PFSK-1 (cell line): ENCODE results near the gene OR6B2.

Experiments used
- FOXP2 ChIP-seq: optimal IDR thresholded peaks from 2 replicates; pipeline ENCODE3; 2011; ENCODE audit warnings: borderline replicate concordance, control low read depth, inconsistent platforms; ENCODE audit not compliant: insufficient read depth; ENCODE audit errors: extremely low read length, extremely low read depth
- POLR2AphosphoS5 ChIP-seq: IDR thresholded peaks from 2 replicates; pipeline ENCODE4 v1.6.1; 2012; ENCODE audit warnings: low read depth, mild to moderate bottlenecking, control low read depth, low read length, moderate library complexity
- SIN3A ChIP-seq: IDR thresholded peaks from 2 replicates; pipeline ENCODE4 v1.6.1; 2012; ENCODE audit warnings: mild to moderate bottlenecking, low read length, moderate library complexity, borderline replicate concordance; ENCODE audit not compliant: insufficient read depth
- TAF1 ChIP-seq: IDR thresholded peaks from 2 replicates; pipeline ENCODE4 v1.6.1; 2012; ENCODE audit warnings: low read length, control low read depth, borderline replicate concordance; ENCODE audit not compliant: insufficient read depth
- TF ChIP-seq, protein P1 (sequence below), 2 experiments: IDR thresholded peaks; 2 replicates each; pipeline versions ENCODE4 v1.6.1 to v1.8.0; 2011 to 2012; ENCODE audit warnings: low read depth in 2 of 2, low read length in 2 of 2, control low read depth in 1 of 2, inconsistent platforms in 1 of 2, mild to moderate bottlenecking in 1 of 2, moderate library complexity in 1 of 2; ENCODE audit not compliant: insufficient read depth in 1 of 2

Gene OR6B2

DNA sequence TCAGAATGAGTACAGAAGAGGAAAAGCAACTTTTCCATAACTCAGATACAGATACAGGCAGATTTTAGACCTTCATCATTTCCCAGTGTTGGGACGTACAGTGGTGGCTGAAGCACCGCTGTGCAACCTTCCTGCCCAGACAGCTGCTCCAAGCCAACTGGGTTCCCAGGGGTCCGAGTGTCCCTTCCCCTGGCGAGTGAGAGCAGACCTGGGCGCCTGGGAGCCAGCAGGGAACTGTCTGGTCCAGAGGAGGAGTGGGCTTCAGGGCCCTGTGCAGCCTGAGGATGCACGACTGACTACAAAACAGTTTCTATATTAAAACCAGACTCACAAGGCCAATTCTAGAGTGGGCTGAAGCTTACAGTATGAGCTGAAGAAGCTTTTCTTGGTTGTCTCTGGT lies 11.1 kb upstream of the OR6B2 start:
- TF ChIP-seq TAF1 (no peak), POLR2AphosphoS5 (no peak), SIN3A (no peak), FOXP2 (no peak)
- TF ChIP-seq, protein P1, sequence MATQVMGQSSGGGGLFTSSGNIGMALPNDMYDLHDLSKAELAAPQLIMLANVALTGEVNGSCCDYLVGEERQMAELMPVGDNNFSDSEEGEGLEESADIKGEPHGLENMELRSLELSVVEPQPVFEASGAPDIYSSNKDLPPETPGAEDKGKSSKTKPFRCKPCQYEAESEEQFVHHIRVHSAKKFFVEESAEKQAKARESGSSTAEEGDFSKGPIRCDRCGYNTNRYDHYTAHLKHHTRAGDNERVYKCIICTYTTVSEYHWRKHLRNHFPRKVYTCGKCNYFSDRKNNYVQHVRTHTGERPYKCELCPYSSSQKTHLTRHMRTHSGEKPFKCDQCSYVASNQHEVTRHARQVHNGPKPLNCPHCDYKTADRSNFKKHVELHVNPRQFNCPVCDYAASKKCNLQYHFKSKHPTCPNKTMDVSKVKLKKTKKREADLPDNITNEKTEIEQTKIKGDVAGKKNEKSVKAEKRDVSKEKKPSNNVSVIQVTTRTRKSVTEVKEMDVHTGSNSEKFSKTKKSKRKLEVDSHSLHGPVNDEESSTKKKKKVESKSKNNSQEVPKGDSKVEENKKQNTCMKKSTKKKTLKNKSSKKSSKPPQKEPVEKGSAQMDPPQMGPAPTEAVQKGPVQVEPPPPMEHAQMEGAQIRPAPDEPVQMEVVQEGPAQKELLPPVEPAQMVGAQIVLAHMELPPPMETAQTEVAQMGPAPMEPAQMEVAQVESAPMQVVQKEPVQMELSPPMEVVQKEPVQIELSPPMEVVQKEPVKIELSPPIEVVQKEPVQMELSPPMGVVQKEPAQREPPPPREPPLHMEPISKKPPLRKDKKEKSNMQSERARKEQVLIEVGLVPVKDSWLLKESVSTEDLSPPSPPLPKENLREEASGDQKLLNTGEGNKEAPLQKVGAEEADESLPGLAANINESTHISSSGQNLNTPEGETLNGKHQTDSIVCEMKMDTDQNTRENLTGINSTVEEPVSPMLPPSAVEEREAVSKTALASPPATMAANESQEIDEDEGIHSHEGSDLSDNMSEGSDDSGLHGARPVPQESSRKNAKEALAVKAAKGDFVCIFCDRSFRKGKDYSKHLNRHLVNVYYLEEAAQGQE (IDR thresholded peaks at IDR 0.05; ENCODE audit: insufficient read depth in 1 of 2, low read depth in 2 of 2, low read length in 2 of 2) = no peak

DNA sequence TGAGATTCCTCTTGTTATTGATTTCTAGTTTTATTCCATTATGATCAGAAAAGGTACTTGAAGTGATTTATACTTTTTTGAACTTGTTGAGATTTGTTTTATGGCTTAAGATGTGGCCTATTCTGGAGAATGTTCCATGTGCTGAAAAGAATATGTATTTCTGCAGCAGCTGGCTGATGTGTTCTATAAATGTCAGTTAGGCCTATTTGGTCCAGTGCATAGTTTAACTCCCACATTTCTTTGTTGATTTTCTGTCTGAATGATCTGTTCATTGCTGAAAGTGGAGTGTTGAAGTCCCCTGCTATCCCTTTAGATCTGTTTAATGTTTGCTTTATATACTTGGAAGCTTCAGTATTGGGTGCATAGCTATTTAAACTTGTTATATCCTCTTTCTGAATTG lies 7.1 kb upstream of the OR6B2 start:
- TF ChIP-seq, protein P1 (IDR thresholded peaks at IDR 0.05; ENCODE audit: insufficient read depth in 1 of 2, low read depth in 2 of 2, low read length in 2 of 2) = no peak
- TF ChIP-seq TAF1 = no peak
- no peak for TF ChIP-seq POLR2AphosphoS5
- TF ChIP-seq FOXP2 = no peak
- TF ChIP-seq SIN3A = no peak

DNA sequence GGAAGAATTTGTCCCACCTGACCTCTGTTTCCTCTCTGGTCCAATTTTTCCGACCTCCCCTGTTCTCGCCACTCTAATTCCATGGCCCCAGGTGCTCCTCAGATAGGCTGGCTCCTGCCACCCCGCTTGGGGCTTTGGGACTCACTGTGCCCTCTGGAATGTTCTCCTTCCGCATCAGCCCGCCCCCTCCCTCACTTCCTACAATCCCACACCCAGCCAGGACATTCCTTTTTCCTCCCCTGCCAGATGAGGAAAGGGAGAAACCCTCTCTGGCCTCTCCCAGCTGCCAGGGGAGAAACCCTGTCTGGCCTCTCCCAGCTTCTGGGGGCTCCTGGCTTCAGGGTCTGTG lies 3.1 kb upstream of the OR6B2 start:
- TF ChIP-seq, protein P1 (IDR thresholded peaks at IDR 0.05; ENCODE audit: insufficient read depth in 1 of 2, low read depth in 2 of 2, low read length in 2 of 2) = no peak
- TF ChIP-seq FOXP2 = no peak
- TF ChIP-seq POLR2AphosphoS5 = no peak
- TF ChIP-seq SIN3A = no peak
- no peak for TF ChIP-seq TAF1

DNA sequence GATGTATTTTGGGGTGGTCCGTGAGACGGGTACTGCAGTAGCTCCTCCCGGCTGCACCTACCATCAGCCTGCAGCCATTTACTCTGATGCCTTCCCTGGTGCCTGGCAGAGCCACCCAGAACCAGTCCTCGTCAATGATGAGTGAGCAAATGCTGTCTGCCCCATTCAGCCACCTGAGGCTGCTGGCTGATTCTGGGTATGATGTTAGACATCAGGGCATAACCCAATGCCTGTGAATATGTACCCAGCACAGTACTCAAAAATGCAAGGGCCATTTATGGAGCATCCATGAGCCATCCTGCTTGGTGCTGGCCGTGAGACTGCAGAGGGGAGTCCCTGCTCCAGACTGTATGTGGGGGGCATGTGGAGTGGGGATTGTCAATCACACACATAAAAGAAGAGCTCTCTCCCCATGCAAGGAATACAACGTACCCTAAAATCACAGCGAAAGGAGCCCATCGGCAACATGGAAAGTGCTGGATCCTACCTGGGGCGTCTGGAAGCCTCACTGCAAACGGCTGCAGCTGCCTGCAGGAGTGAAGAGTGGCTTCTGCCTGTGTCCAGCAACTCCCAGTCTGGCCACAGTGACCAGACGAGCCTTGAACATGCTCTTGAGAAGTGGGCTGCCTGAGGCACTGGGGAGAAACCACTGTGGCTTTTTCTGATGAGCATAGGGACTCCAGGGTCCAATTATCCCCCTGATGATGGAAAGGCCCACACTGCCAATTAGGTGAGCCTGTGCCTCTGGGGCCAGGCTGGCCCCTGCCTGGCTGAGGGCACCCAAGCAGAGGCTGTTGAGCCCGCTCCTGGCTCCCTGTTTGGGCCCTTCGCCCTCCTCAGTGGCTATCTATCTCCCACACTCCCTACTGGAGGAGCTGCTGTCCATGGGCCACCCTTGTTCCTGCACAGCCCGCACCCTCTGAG lies 2.4 kb upstream of the OR6B2 start:
- TF ChIP-seq TAF1 (no peak), SIN3A (no peak), POLR2AphosphoS5 (no peak), FOXP2 (no peak)
- TF ChIP-seq, protein P1 (IDR thresholded peaks at IDR 0.05; ENCODE audit: insufficient read depth in 1 of 2, low read depth in 2 of 2, low read length in 2 of 2) = no peak
